HG02763 (cell line): ENCODE data around the gene BPHL.
"Not testable (repeated sequence)": the region's sequence is repeated elsewhere in the genome, so short reads cannot be mapped to it uniquely, and the experiment has no call there.

Experiments used
- ATAC-seq: cut with Tn5 transposase; IDR thresholded peaks from one replicate; pipeline ENCODE4 v1.9.1; 2021; ENCODE audit warnings: mild to moderate bottlenecking, moderate library complexity; ENCODE audit not compliant: unreplicated experiment

BPHL gene

DNA sequence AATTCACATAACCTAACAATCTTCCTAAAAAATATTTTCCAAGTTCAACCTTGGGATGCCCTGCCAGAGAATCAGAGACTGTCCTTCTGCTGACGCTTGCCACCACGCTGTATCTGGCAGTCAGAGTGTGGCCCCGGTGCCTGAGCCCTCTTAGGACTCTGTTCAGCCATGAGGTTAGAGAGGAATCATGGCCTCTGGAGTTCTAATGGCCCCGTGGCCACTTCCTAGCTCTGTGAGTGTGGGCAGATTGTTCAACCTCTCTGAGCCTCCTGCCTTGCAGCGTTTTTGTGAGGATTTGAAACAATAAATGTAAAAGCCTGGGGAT, 2.2 kb downstream of the BPHL start:
- ATAC-seq, result no peak

DNA sequence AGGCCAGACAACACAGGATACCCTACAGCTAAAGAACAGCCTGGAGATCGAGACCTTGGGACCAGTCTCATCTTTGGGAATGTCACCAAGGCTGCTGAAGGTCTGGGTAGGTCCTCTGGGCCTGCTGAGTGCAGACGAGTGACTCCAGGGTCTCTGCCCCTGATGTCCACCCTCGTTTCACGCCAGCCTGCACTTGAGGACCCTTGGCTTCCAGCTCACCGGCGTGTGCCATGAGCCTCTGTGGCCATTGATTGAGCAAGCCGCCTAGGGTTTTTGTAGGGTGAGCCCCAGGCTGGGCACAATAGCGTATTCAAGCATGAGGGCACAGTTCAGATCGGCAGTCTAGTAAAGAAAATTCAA, 4.3 kb downstream of the BPHL start:
- ATAC-seq, result no peak

DNA sequence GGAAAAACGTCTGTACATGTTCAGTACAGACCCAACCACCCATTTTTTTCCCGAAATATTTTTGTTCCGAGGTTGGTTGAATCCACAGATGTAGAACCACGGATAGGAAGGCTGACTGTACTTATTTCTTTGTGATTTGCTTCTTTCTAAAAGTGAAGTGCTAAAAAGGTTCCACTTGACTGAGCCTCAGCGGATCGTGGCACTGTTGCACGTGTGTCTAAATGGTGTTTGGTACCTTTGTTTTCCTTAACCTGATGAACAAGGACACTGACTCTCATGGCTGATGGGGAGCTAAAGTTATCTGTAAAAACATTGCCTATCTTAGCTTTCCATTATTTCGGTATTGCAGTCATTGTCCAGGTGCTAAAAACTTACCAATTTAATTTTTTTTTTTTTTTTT, 6.2 kb downstream of the BPHL start:
- ATAC-seq, result no peak

DNA sequence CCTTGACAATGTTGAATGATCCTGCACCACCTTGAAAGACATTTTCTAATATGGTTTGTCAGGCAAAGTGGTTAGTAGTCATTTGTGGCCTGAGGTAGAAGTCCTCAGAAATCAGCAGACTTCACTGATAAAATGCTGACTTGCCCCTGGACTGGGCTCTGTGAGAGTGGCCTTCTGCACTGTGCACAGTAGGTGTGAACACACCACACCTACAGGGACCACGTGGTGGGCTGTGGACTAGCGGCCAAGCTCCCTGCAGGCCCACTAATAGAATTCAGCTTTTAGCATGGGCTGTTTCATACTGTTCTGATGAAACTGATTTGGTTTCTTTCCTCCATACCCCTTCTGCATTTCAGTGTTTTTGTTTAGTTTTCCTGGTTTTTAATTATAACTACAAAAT, 7.3 kb downstream of the BPHL start:
- no peak for ATAC-seq

DNA sequence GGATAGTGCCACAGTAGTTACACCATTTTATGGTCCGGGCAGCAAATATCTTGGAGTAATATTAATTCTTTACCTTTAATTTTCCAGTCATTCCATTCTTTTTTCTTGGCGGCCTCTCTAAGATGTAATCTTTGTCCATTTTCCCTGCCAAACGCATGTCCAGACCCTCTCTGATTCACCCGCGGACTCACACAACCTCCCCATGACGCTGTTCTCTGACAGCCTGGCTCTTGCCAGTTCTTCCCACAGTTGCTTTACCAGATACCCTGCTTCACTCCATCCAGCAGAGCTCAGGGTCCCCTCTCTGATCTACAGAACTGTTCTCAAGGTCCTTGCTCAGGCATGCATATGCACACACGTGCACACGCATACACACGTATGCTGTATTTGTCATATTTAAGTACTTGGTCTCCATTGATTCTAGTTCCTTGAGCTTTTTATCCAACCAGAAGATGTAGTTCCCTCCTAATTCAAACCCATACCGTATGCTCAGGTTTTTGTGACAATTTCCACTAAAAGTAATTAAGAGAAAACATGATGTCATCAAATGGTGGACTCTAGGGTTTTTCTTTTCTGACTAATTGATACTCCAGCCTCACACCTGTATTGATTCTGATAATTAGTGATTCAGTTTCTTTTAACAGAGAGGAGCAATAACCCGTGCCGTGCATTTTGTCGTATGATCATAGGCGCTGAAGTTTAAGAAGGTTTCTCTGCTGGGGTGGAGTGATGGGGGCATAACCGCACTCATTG, 10.0 kb downstream of the BPHL start:
- ATAC-seq, result no peak

DNA sequence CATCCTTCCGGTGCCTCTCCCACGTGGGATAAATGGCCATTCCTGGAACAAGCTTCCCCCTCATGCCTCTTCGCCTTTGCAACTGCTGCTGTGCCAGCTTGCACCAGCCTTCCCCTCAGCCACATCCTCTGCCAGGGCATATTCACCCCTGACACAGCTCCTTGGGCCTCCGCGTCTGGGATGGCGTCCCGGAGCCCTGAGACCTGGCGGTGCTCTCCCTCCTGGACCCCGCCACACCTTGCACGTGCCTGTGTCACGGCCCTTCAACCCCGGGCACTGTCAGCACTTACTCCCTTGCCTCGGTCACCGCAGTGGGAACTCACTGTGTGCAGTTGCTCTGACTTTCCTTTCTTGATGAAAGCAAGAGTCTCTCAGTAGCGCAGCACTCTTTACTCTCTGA, 13.2 kb downstream of the BPHL start:
- ATAC-seq, result no peak

DNA sequence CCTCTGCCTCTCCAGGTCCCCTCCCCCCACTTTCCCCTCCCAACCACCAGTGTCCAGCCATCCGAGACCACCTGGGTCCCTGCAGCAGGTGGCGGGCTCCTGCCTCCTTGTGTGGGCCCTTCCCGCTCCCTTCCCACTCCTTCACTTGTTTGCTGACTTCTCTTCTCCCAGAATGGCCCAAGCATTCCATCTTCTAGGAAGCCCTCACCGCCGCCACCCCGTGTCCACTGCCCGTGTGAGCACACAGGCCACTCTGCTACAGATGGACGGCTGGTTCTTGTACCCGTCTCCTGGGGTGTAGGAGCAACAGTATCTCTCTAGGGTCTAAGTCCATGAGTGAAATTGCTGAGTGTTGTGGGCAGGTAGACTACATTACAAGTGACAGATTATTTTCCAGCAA, 15.0 kb downstream of the BPHL start:
- no peak for ATAC-seq

DNA sequence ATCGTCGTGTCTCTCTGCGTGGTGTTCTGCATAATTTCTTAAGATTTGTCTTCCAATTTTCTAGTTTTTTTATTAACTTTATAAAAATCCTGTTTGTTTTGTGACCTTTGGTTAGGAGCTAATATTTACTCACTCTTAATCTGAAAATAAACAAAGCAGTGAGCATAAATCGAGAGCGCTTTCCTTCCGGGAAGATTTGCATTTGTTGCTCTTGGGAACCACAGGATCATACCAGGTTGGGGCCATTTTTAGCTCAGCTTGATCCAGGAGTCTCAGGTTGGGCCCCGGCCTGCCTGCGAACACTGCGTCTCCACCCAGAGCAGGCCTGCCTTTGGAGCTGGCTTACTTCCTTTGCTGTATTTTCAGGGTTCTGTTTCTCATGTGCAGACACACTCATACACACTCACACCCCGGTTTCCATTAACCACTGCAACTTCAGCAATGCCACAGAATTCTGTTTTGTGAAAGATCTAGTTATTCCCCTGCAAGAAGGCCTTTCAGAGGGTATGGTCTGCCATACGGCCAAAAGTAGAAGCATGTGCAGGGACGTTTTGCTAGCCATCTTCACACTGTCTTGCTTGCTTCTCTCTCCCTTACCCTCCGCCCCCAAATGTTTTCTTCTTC, 17.3 kb downstream of the BPHL start:
- ATAC-seq, result no peak

DNA sequence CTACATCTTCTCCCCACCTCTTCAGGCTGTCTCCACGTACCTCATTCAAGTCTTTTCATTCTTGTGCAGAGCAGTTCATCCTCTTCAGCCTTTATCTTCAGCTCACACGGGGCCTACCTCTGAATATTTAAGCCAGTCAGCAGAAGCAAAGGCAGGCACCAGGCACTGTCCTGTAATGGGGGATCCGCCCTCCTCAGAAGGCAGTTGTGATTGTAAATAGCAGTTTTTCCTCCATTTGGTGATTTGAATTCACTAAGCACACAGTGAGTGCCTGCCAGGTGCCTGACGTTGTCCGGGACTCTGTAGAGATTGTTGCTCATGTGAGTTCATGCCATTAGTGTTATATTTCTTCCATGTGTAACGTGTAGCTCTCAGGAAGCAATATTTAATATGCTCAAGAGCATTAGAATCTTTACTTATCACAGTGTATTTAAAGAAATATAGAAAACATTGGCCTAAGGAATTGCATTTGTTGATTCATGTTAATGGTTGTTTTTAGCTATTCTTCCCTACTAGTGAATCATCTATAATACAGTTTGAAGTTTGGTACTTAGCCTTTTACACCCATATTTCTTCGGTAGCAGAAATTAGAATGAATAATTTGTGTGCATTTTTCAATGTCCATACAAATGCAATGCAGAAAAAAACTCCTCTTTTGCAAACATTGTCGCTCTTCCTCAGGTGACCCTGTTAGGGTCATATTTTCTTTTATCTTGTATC, 17.9 kb downstream of the BPHL start:
- ATAC-seq, result no peak

DNA sequence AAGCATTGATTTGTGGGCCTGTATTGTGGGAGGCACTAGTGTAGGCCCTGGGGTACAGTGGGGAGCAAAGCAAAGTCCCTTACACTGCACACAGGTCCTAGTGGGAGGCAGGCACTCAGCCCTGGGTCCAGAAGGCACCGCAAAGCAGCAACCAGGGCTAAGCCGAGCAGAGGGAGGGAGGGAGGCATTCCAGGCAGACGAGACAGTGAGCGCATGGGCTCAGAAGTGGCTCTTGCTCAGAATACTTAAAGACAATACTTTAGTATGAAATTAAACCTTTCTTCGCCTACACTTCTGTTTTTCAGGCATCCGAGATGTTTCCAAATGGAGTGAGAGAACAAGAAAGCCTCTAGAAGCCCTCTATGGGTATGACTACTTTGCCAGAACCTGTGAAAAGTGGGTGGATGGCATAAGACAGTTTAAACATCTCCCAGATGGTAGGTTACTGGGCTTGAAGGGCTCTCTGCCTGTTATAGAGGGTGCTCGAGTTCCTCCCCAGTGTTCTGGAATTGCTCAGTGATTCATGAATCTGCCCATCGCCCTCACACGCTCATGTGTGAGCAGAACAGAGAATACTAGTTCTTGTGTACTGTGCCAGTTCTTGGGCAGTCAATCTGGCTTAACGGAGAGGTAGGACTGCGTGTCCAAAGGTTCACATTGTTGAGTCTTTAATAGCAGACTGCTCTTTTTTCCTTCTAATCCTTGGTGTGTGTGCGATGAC, 18.7 kb downstream of the BPHL start:
- ATAC-seq, result no peak

DNA sequence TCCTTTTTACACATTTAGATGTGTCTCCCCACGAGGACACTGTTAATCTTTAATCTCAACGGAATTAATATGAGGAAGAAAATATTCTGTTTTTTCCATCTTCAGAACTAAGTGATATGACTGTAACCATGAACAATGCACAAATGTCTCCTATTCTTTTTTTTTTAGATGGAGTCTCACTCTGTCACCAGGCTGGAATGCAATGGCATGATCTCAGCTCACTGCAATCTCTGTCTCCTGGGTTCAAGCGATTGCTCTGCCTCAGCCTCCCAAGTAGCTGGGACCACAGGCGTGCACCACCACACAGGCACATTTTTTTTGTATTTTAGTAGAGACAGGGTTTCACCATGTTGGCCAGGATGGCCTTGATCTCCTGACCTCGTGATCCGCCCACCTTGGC, 19.4 kb downstream of the BPHL start:
- ATAC-seq, result not testable (repeated sequence)

DNA sequence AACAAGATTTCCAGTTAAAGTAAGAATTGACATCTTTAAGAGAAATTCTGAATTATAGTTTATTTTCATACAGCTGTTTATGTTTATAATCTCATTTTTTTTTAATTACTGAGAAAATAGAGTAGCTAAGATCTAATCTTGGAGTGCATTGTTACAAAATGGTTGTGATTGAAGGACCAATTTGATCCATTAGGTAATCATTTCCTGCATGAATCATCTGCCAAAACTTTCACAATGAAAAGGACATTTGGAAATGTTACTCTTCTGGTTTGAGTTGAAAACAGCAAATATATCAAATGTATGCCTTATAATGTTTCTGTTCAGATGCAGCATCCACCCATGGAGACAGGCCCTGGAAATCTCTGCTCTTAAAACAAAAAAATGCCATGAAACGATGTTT, 19.8 kb downstream of the BPHL start:
- ATAC-seq, result no peak

DNA sequence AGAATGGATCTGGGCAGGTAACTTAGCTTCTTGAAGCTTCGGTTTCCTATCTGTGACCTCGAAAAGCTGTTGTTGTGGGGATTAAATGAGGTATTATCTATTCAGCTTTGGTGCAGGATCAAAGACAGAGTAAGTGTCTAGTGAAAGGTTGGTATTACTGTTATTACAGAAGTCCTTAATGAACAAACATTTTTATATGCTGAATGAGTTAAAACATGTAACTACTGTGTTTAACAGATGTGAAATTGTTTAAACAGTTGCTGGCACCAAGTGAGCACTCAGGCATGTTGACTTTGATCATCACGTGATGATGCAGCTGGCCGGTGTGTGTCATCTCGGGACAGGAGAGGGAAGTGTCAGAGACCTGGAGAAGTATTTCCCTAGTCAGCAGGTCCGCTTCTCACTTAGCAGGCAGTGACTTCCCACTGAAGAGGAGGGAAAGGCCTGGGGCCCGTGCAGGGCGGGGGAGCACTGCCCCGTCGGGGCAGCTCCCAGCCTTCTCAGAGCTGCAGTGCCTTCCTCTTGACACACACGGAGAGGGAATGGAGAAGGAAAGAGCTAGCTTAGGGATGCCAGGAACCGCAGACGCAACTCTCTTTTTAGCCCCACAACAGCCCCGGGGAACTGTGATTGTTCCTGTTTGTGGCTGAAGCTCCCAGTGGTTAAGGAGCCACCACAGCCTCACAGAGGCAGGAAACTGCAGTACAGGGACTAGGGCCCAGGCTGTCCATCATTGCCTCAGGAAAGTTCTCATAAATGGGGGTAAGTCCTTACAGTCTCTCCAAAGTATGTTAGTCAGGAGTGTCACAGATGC, 20.8 kb downstream of the BPHL start:
- no peak for ATAC-seq

DNA sequence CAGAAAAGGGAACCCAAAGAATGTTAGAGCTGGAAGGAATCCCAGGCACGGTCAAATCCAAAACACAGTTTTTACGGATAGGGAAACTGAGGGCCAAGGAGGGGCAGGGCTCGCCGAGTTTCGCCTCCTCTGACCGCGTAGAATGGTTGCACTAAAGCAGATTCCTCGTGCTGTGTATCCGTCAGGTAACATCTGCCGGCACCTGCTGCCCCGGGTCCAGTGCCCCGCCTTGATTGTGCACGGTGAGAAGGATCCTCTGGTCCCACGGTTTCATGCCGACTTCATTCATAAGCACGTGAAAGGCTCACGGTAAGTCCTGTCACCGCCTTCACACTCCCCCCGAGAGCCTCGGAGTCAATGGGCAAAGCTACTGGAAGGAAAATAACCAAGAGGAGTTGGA, 21.7 kb downstream of the BPHL start:
- ATAC-seq, result no peak

DNA sequence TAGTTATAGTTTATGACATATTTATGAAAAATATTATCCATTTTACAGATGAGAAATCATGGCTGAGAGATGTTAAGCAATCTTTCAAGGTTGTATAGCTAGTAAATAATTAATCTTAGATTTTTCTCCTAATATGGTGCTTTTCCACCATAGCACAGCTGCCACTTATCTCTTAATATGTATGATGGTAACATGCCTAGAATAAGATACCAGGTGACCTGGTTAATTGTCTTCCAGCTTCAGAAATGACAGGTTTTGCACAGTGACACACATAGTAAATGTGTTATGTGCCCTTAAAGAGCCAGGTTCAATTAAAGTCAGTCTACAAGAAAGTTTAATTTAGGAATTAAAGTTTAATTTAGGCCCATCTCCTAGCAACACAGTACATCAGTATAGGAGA, 24.0 kb downstream of the BPHL start:
- ATAC-seq, result no peak

DNA sequence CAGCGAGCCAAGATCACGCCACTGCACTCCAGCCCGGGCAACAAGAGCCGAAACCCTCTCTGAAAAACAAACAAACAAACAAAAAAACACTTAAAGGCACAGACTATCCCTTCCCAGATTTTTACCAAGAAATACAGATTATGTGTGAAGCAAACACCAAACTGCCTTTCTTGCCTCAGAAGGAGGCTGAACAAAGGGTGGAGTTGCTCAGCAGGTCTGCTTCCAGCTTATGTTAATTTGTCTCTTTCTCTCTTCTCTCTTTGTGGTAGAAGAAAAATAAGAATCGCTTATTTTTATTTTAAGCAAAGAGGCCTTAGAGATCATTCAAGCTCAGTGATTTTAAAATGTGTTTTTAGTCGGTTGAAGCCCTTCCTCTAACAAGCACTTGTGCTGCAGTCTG, 24.6 kb downstream of the BPHL start:
- ATAC-seq, result no peak

DNA sequence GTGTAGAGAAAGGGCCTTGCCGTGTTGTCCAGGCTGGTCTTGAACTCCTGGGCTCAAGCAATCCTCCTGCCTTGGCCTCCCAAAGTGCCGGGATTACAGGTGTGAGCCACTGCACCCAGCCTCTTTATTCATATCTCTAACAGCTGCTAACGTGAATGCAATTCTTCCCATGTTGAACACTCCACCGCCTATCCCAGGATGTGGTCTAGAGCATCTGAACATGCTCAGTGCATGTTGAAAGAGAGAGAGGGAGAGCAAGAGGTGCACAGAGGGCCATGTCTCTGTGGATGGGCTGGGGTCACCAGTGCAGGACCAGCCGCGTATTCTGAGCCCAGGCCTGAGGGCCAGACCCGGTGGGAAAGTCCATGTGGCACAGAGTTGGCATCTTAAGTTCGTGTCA, 26.1 kb downstream of the BPHL start:
- no peak for ATAC-seq

DNA sequence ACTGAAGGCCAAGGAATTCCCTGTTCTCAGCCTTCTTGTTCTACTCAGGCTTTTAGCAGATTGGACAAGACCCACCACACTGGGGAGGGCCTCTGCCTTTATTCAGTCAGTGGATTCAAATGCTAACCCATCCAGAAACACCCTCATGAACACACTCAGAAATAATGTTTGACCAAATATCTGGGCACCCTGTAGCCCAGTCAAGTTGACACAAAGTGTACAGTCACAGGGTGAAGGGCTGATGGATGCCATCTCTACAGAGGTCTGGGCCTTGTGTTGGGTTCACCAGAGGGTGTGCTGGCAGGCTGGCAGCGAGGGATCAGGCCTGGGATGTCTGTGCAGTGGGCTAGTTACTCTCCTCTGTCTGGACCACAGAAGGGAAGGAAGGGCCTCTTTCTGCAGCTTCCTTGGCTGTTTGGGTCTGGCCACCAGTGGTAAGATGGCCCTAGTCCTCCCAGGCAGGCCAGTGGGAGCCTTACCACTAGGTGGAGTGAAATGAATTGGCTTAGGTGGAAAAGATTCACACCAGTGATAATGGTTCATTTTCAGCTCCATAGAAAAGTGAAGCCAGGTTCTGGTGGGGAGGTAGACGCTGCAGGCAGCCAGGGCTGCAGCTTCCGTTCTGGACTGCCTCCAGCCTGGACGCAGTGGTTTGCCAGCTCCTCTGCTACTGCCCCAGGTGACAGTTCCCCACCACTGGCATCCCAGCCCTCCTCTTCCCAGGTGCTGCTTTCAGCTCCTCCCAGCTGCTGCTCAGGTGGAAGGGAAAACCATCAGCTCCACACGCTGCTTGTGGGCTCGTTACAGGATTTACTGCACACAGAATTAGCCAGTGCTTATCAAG, 29.6 kb downstream of the BPHL start:
- ATAC-seq, result no peak

DNA sequence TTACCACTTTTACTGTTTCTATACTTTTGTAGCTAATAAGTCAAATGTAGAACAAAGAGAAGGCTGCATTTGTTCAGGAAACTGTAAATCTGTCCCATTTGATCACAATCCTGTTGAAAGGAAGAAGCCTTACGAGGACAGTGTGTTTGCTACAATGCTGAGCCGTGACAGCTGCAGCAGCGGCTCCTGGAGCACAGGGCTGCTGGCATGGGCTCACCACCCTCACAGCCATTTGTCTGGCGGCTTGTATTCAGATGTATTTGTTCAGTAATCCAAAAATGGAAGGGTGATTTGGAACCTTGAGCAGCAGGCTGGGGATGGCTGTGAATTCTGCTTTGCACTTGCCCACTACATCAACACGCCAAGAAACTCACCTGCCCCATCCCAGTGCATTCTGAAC, 33.2 kb downstream of the BPHL start:
- no peak for ATAC-seq

DNA sequence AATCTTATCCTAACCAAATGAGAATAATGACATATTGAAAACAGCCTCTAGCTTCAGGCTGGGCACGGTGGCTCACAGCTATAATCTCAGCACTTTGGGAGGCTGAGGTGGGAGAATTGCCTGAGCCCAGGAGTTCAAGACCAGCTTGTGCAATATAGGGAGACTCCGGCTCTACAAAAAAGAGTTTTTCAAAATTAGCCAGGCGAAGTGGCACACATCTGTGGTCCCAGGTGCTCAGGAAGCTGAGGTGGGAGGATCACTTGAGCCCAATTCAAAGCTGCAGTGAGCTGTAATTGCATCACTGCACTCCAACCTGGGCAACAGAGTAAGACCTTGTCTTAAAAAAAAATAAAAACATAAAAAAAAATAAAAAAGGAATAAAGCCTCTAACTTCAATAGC, 34.2 kb downstream of the BPHL start:
- ATAC-seq, result no peak
